K562 (cell line): ENCODE data around the gene CSTB. TPM values are rescaled to one million over a fixed set of nuclear protein-coding genes. Genes with fewer than 3 reads are reported as not detected.

Experiments used
- ATF6 ChIP-seq: sonication (generic); formaldehyde crosslinking; IDR thresholded peaks from 2 replicates; pipeline ENCODE4 v1.4.0; 2020; ENCODE audit warnings: mild to moderate bottlenecking, missing genetic modification reagents
- CEBPB ChIP-seq: fragments of 450-650 bp; IDR thresholded peaks from 2 replicates; pipeline ENCODE4 v1.6.1; 2016; ENCODE audit warnings: missing genetic modification characterization, missing compliant biosample characterization
- GTF2F1 ChIP-seq: IDR thresholded peaks from 2 replicates; pipeline ENCODE4 v1.6.1; 2011; ENCODE audit warnings: low read depth, low read length, improper control_type of control experiment
- HDAC3 ChIP-seq: fragments of 450-650 bp; IDR thresholded peaks from 2 replicates; pipeline ENCODE4 v1.6.1; 2018; ENCODE audit warnings: borderline replicate concordance, mild to moderate bottlenecking, moderate library complexity; ENCODE audit not compliant: partially characterized antibody
- HMGXB4 ChIP-seq: sonication (generic); formaldehyde crosslinking; IDR thresholded peaks from 2 replicates; pipeline ENCODE4 v1.8.1; 2023; ENCODE audit warnings: mild to moderate bottlenecking, missing genetic modification reagents
- HNRNPH1 ChIP-seq: fragments of 200-400 bp; formaldehyde crosslinking; optimal IDR thresholded peaks from 2 replicates; pipeline ENCODE3; 2017; ENCODE audit warnings: low read depth, mild to moderate bottlenecking, low read length, moderate library complexity
- KDM4B ChIP-seq, 2 experiments: fragments of 450-650 bp in 1 of 2; sonication (generic) in 1 of 2; IDR thresholded peaks; 2 replicates each; pipeline ENCODE4 v1.6.1; 2016 to 2017; ENCODE audit warnings: borderline replicate concordance in 2 of 2, antibody characterized with exemption in 1 of 2, low read depth in 1 of 2, mild to moderate bottlenecking in 1 of 2
- MEF2D ChIP-seq: conservative IDR thresholded peaks from 2 replicates; pipeline ENCODE4 v1.6.1; 2016; ENCODE audit warnings: low read depth, missing genetic modification characterization, missing compliant biosample characterization
- RBBP5 ChIP-seq: fragments of 200-600 bp; sonication (generic); IDR thresholded peaks from 2 replicates; pipeline ENCODE4 v1.6.1; 2012; ENCODE audit warnings: borderline replicate concordance, mild to moderate bottlenecking, low read length, control low read depth, inconsistent platforms; ENCODE audit not compliant: insufficient read depth, poor library complexity, severe bottlenecking
- UBTF ChIP-seq, 2 experiments: IDR thresholded peaks; 2 replicates each; pipeline ENCODE4 v1.6.1; 2012; ENCODE audit warnings: improper control_type of control experiment in 2 of 2, low read depth in 2 of 2, low read length in 2 of 2, borderline replicate concordance in 1 of 2
- WHSC1 ChIP-seq: IDR thresholded peaks from one replicate; pipeline ENCODE4 v1.6.1; 2012; ENCODE audit warnings: low read length, control low read depth, inconsistent platforms
- ZBTB2 ChIP-seq: fragments of 450-650 bp; IDR thresholded peaks from 2 replicates; pipeline ENCODE4 v1.6.1; 2016; ENCODE audit warnings: antibody characterized with exemption
- ZBTB5 ChIP-seq: fragments of 450-650 bp; IDR thresholded peaks from 2 replicates; pipeline ENCODE4 v1.6.1; 2017; ENCODE audit warnings: antibody characterized with exemption
- ZFP1 ChIP-seq: fragments of 450-650 bp; formaldehyde crosslinking; IDR thresholded peaks from 2 replicates; pipeline ENCODE4 v1.4.0; 2020; ENCODE audit warnings: mild to moderate bottlenecking, mixed read lengths
- ZNF184 ChIP-seq: sonication (generic); formaldehyde crosslinking; IDR thresholded peaks from 2 replicates; pipeline ENCODE4 v1.5.0; 2020; ENCODE audit warnings: missing genetic modification reagents
- ZNF282 ChIP-seq: sonication (generic); formaldehyde crosslinking; IDR thresholded peaks from 2 replicates; pipeline ENCODE4 v1.8.1; 2023; ENCODE audit warnings: missing genetic modification reagents
- ZNF436 ChIP-seq: fragments of 250-450, 450-650 bp; sonication (Bioruptor Pico); formaldehyde crosslinking; IDR thresholded peaks from 2 replicates; pipeline ENCODE4 v1.7.0; 2020; ENCODE audit warnings: mild to moderate bottlenecking
- polyA plus RNA-seq, 8 experiments: library from polyadenylated mRNA; depleted of rRNA in 4 of 8; stranded (reverse) in 5 of 8; unstranded in 3 of 8; fragments of >200 nt; fragmentation: Nextera tagmentation in 2 of 8; fragmentation: Illumina TruSeq in 1 of 8; extraction: Ambion mirVana in 2 of 8; extraction: Trizol in 1 of 8; gene quantifications; 2 replicates each; pipeline versions ENCODE4 v1.2.1 to v1.2.3, GENCODE V29; 2011 to 2014; ENCODE audit warnings: inconsistent platforms in 1 of 8, missing spikeins in 1 of 8
- total RNA-seq, 7 experiments: library from RNA; depleted of rRNA in 6 of 7; stranded (reverse); fragments of >200 nt in 6 of 7; fragmentation: Illumina TruSeq in 2 of 7; extraction: Trizol in 2 of 7; gene quantifications; 2 replicates each; pipeline versions ENCODE4 v1.2.1 to v1.2.3, GENCODE V29; 2011 to 2021; ENCODE audit warnings: low replicate concordance in 1 of 7

The CSTB gene
- total and polyA plus RNA-seq, 9 of the 15 experiments (the other 6 are each of a cell fraction or from before 2014, with no cell fraction given): 12.4 to 65.0 (median 31.7) TPM

GRCh38 chr21:43789276-43790009, 13.3 kb upstream of the CSTB start, which contains the start of gene RRP1 (continued):
- no peak for TF ChIP-seq UBTF (IDR thresholded peaks at IDR 0.05; ENCODE audit: borderline replicate concordance in 1 of 2, low read depth in 2 of 2, low read length in 2 of 2)
- 0 out of 2 replicates have a peak, but pooled peaks have one; percentile 89 for TF ChIP-seq ZNF282
- no peak for TF ChIP-seq HNRNPH1
- TF ChIP-seq RBBP5: peak; percentile 87
- no peak for TF ChIP-seq CEBPB
- TF ChIP-seq GTF2F1: peak; percentile 78; the same call in 1 of the 2 replicates
- TF ChIP-seq ZBTB5: no peak
- TF ChIP-seq MEF2D (tag): no peak
- TF ChIP-seq ZFP1 (CRISPR knock-in tag): no peak
- TF ChIP-seq KDM4B (IDR thresholded peaks at IDR 0.05; ENCODE audit: borderline replicate concordance in 2 of 2, low read depth in 1 of 2): peak in 1 of 2 experiments; percentile 85; a peak in 1 of 4 replicates
- peak; percentile 96 for TF ChIP-seq HMGXB4 (CRISPR knock-in tag)
- TF ChIP-seq ZBTB2: peak; percentile 89
- no peak for TF ChIP-seq ZNF184
- no peak for TF ChIP-seq WHSC1
- TF ChIP-seq ATF6 (CRISPR knock-in tag): no peak; the same call in 1 of the 2 replicates
- TF ChIP-seq HDAC3: no peak
- no peak for TF ChIP-seq ZNF436 (CRISPR knock-in tag)
